Osteoblast (primary cell): ENCODE results near the gene NAPG. TPM values are rescaled to one million over a fixed set of nuclear protein-coding genes. Genes with fewer than 3 reads are reported as not detected.
"Not testable (repeated sequence)": the region's sequence is repeated elsewhere in the genome, so short reads cannot be mapped to it uniquely, and the experiment has no call there.

Experiments used
- DNase-seq: peaks from one replicate; pipeline ENCODE4 v3.0.0; 2011; ENCODE audit warnings: low spot score, mixed read lengths; ENCODE audit not compliant: insufficient read length; ENCODE audit errors: missing footprints
- H2AFZ ChIP-seq: 2 replicates; pipeline ENCODE4 v1.6.0; 2011; ENCODE audit warnings: mild to moderate bottlenecking, low read length
- H3K27ac ChIP-seq: 2 replicates; pipeline ENCODE4 v1.5.1; 2011; ENCODE audit warnings: mild to moderate bottlenecking, low read depth, low read length, moderate library complexity
- H3K27me3 ChIP-seq: 2 replicates; pipeline ENCODE4 v1.6.0; 2012; ENCODE audit warnings: mild to moderate bottlenecking, control low read depth, inconsistent platforms, low read length, moderate library complexity; ENCODE audit not compliant: insufficient read depth
- H3K36me3 ChIP-seq: 2 replicates; pipeline ENCODE4 v1.5.1; 2011; ENCODE audit warnings: mild to moderate bottlenecking, low read length, control low read depth, moderate library complexity; ENCODE audit not compliant: insufficient read depth
- H3K4me1 ChIP-seq: 2 replicates; pipeline ENCODE4 v1.5.1; 2011; ENCODE audit warnings: mild to moderate bottlenecking, low read length, control low read depth, moderate library complexity; ENCODE audit not compliant: insufficient read depth
- H3K4me2 ChIP-seq: 2 replicates; pipeline ENCODE4 v1.6.0; 2011; ENCODE audit warnings: mild to moderate bottlenecking, low read length; ENCODE audit not compliant: insufficient read depth
- H3K4me3 ChIP-seq: fragments of 200-600 bp; sonication (generic); 3 replicates; pipeline ENCODE4 v1.5.1; 2012; ENCODE audit warnings: mild to moderate bottlenecking, low read length, inconsistent platforms; ENCODE audit not compliant: insufficient read depth
- H3K79me2 ChIP-seq: 2 replicates; pipeline ENCODE4 v1.6.0; 2012; ENCODE audit warnings: mild to moderate bottlenecking, low read length, control low read depth, inconsistent platforms; ENCODE audit not compliant: insufficient read depth
- H3K9me3 ChIP-seq: 2 replicates; pipeline ENCODE4 v1.5.1; 2011; ENCODE audit warnings: low read depth, low read length, control low read depth
- H4K20me1 ChIP-seq: 2 replicates; pipeline ENCODE4 v1.6.0; 2012; ENCODE audit warnings: mild to moderate bottlenecking, low read length, control low read depth; ENCODE audit not compliant: insufficient read depth
- total RNA-seq: library from RNA; depleted of rRNA; stranded (reverse); fragments of >200 nt; gene quantifications from 2 replicates; pipeline ENCODE4 v1.2.3, GENCODE V29; 2012
- TF ChIP-seq, protein P1 (sequence below): IDR thresholded peaks from 2 replicates; pipeline ENCODE4 v1.5.1; 2011; ENCODE audit warnings: mild to moderate bottlenecking, low read depth, low read length, moderate library complexity; ENCODE audit errors: extremely low read depth

Gene NAPG
- total RNA-seq, 1 donor: 47.4 TPM

DNA sequence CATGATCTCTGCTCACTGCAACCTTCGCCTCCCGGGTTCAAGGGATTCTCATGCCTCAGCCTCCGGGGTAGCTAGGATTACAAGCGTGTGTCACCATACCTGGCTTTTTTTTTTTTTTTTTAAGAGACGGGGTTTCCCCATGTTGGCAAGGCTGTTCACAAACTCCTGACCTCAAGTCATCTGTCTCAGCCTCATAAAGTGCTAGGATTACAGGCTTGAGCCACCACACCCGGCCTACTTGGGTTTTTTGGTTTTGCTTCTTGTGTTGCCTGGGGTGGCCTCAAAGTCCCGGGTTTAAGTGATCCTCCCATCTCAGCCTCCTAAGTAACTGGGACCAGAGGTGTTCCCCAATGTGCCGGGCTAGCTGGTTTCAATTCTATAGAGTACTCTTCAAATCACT lies 64.6 kb downstream of the NAPG start:
- Histone ChIP-seq H2AFZ (no peak overlapping the region), H3K36me3 (no peaks in the 10 kb centered on the region), H3K9me3 (no peaks in the 10 kb centered on the region), H3K79me2 (no peaks in the 10 kb centered on the region), H3K4me2 (no peak overlapping the region), H3K4me3 (no peak overlapping the region), H3K27me3 (no peaks in the 10 kb centered on the region), H4K20me1 (no peaks in the 10 kb centered on the region), H3K4me1 (no peaks in the 10 kb centered on the region), H3K27ac (no peak overlapping the region)
- no peak for DNase-seq
- TF ChIP-seq, protein P1, sequence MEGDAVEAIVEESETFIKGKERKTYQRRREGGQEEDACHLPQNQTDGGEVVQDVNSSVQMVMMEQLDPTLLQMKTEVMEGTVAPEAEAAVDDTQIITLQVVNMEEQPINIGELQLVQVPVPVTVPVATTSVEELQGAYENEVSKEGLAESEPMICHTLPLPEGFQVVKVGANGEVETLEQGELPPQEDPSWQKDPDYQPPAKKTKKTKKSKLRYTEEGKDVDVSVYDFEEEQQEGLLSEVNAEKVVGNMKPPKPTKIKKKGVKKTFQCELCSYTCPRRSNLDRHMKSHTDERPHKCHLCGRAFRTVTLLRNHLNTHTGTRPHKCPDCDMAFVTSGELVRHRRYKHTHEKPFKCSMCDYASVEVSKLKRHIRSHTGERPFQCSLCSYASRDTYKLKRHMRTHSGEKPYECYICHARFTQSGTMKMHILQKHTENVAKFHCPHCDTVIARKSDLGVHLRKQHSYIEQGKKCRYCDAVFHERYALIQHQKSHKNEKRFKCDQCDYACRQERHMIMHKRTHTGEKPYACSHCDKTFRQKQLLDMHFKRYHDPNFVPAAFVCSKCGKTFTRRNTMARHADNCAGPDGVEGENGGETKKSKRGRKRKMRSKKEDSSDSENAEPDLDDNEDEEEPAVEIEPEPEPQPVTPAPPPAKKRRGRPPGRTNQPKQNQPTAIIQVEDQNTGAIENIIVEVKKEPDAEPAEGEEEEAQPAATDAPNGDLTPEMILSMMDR: no peak

DNA sequence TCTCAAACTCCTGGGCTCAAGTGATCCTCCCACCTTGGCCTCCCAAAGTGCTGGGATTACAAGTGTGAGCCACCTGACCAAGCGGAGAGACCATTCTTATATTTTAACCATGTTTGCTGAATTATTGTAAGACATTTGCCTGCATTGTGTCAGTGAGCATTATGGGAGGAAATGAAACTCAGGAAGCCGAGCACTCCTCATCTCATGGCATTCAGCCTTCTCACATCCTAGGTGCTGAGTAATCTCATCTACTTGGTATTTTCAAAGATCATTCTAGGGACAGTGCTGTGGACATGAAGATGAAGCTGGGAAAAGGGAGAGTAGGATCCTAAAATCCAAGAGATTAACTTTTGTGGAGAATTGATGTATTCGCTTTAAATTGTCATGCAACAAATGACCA lies 66.1 kb downstream of the NAPG start:
- H3K4me3 ChIP-seq: no peak overlapping the region
- no peak for DNase-seq
- H3K9me3 ChIP-seq: no peaks in the 10 kb centered on the region
- no peak overlapping the region for H3K4me2 ChIP-seq
- no peaks in the 10 kb centered on the region for H3K36me3 ChIP-seq
- no peaks in the 10 kb centered on the region for H3K4me1 ChIP-seq
- TF ChIP-seq, protein P1: no peak
- no peaks in the 10 kb centered on the region for H3K27me3 ChIP-seq
- H3K27ac ChIP-seq: no peak overlapping the region
- H3K79me2 ChIP-seq: no peaks in the 10 kb centered on the region
- no peak overlapping the region for H2AFZ ChIP-seq
- no peaks in the 10 kb centered on the region for H4K20me1 ChIP-seq

DNA sequence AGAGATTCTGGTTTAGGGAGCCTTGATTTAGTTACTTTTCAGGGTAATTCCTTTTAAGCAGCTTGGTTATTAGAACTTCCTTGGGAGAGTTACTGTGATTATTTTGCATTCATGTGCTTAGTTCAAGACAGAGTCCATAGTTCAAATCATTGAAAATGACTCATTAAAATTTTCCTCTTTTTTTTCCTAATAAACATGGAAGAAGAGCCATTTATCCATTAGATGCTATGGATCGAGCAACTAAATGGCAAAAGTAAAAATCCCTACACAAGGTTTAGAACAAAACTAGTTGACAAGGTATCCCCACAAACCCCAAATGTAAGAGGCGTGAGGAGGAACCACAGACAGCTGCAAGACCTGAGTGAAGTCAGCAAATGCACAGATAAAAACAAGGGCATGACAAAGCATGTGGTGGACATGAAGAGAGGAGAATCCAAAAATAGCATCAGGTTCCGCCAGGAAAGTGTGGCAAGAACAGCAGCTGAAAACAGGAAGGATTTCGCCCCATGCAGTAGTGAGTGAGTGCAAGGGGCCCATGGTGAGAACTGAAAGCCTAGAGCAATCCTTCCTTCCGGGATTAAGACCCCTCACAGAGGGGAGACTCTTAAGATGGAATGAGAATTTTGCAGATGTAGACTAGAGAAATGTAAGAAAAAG lies 67.7 kb downstream of the NAPG start:
- not testable (repeated sequence) for H3K4me1 ChIP-seq, H3K27ac ChIP-seq, H3K4me2 ChIP-seq, H3K27me3 ChIP-seq, H3K9me3 ChIP-seq, H3K36me3 ChIP-seq, H3K79me2 ChIP-seq, DNase-seq, H2AFZ ChIP-seq, H4K20me1 ChIP-seq, H3K4me3 ChIP-seq

DNA sequence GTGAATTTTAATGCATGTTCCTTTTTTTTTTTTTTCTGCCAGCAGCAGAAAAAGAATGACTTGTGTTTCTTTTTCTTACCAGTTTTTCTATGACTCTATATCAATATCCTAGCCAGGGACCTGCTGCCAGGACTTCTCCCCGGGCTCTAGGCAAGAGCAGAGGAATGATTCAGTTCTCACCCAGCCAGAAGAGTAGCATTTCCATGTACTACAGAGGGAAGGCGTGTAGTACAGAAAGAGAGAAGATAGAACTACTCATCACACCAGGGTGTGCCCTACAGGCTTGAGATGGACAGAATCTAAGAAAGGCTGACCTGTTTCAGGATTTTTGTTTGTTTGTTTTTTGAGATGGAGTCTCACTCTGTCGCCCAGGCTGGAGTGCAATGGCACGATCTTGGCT lies 70.1 kb downstream of the NAPG start:
- H3K4me1 ChIP-seq, DNase-seq, H3K9me3 ChIP-seq: not testable (repeated sequence)

GRCh38 chr18:10597695-10598094 lies 71.9 kb downstream of the NAPG start:
- H3K27me3 ChIP-seq, H3K9me3 ChIP-seq, H4K20me1 ChIP-seq, H3K4me3 ChIP-seq, H3K36me3 ChIP-seq, H2AFZ ChIP-seq, H3K79me2 ChIP-seq, H3K4me2 ChIP-seq, H3K4me1 ChIP-seq, H3K27ac ChIP-seq: not testable (repeated sequence)
- peak; percentile 30 for DNase-seq

More for the DNA sequence above, 70.1 kb downstream of the NAPG start:
- not testable (repeated sequence) for H3K4me2 ChIP-seq, H2AFZ ChIP-seq, H3K27ac ChIP-seq, H3K36me3 ChIP-seq, H3K79me2 ChIP-seq, H3K4me3 ChIP-seq, H4K20me1 ChIP-seq, H3K27me3 ChIP-seq

DNA sequence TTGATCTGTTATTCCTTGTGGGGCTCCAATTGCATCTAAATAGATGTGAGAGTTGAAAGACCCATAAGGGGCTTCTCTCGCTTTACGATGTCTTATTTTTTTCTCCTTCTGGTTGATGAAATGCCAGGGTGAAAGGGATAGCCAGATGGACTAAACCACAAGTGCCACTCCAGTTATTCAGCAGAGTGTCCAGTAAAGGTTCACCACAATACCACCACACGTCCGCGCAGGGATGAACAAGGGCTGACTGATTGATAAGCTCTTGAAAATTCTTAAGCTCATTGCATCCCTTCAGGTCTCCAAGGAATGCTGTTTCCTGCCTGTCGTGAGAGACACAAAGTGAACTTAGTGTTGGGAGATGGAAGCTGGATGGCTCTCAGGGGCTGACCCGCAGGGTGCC lies 74.9 kb downstream of the NAPG start:
- not testable (repeated sequence) for H3K36me3 ChIP-seq, H3K79me2 ChIP-seq, H2AFZ ChIP-seq, DNase-seq, H3K27ac ChIP-seq, H3K4me3 ChIP-seq, H3K4me2 ChIP-seq, H3K4me1 ChIP-seq, H4K20me1 ChIP-seq, H3K27me3 ChIP-seq, H3K9me3 ChIP-seq
